Measurements from ENCODE around the gene JUNB.

- TF ChIP-seq EZH2 (IDR thresholded peaks at IDR 0.05; ENCODE audit: insufficient read depth, low read length), result no peak
- no peak for TF ChIP-seq CTCF (IDR thresholded peaks at IDR 0.05; ENCODE audit: insufficient read depth, low read depth, low read length)
Observed at GRCh38 chr19:12841094-12841493, 49.8 kb downstream of the JUNB start.

All from astrocyte (in vitro differentiated cells and primary cell).